Endodermal cell (in vitro differentiated cells): Measurements from ENCODE around the gene PLD5. TPM values are rescaled to one million over a fixed set of nuclear protein-coding genes. Genes with fewer than 3 reads are reported as not detected.

Experiments
- DNase-seq: peaks from one replicate; pipeline ENCODE4 v3.0.0-alpha.2; 2017
- H3K27ac ChIP-seq: 2 replicates; pipeline ENCODE4 v1.5.1; 2013; ENCODE audit warnings: mild to moderate bottlenecking, low read depth, low read length, moderate library complexity
- H3K27me3 ChIP-seq: 2 replicates; pipeline ENCODE4 v1.6.1; 2013; ENCODE audit warnings: mild to moderate bottlenecking, low read length, moderate library complexity; ENCODE audit not compliant: insufficient read depth, control insufficient read depth, poor library complexity, severe bottlenecking
- H3K36me3 ChIP-seq: 2 replicates; pipeline ENCODE4 v1.7.0; 2013; ENCODE audit warnings: mild to moderate bottlenecking, low read length, moderate library complexity; ENCODE audit not compliant: control insufficient read depth, insufficient read depth
- H3K4me1 ChIP-seq: one replicate; pipeline ENCODE4 v1.7.0; 2013; ENCODE audit warnings: low read length; ENCODE audit not compliant: control insufficient read depth, insufficient read depth
- H3K4me3 ChIP-seq: 2 replicates; pipeline ENCODE4 v1.5.1; 2013; ENCODE audit warnings: mild to moderate bottlenecking, low read length, moderate library complexity
- H3K9ac ChIP-seq: 2 replicates; pipeline ENCODE4 v1.6.1; 2013; ENCODE audit warnings: mild to moderate bottlenecking, low read length, moderate library complexity; ENCODE audit not compliant: poor library complexity, severe bottlenecking; ENCODE audit errors: extremely low read depth
- H3K9me3 ChIP-seq: 2 replicates; pipeline ENCODE4 v1.6.1; 2013; ENCODE audit warnings: mild to moderate bottlenecking, low read length, moderate library complexity; ENCODE audit not compliant: control insufficient read depth
- H3K27ac Mint-ChIP-seq: 2 replicates; pipeline ENCODE4 v1.8.0; 2020; ENCODE audit warnings: mixed read lengths
- H3K27me3 Mint-ChIP-seq: 2 replicates; pipeline ENCODE4 v1.8.0; 2021; ENCODE audit warnings: mild to moderate bottlenecking, mixed read lengths; ENCODE audit not compliant: insufficient read depth
- H3K36me3 Mint-ChIP-seq: 2 replicates; pipeline ENCODE4 v1.8.0; 2020; ENCODE audit warnings: low read depth, mixed read lengths
- H3K4me1 Mint-ChIP-seq: 2 replicates; pipeline ENCODE4 v1.8.0; 2020; ENCODE audit warnings: mixed read lengths
- H3K4me3 Mint-ChIP-seq: 2 replicates; pipeline ENCODE4 v1.8.0; 2020; ENCODE audit warnings: mild to moderate bottlenecking, moderate library complexity, mixed read lengths
- H3K9me3 Mint-ChIP-seq: 2 replicates; pipeline ENCODE4 v1.8.0; 2020; ENCODE audit warnings: mild to moderate bottlenecking, mixed read lengths
- WGBS, 2 experiments: methylation state at CpG; one replicate each; pipeline versions ENCODE4 v1.1.5 to v1.1.7; 2013; ENCODE audit warnings: missing lambda C conversion rate in 2 of 2, mixed read lengths in 1 of 2; ENCODE audit not compliant: insufficient coverage in 1 of 2, insufficient read length in 1 of 2; 5-methylcytosine and 5-hydroxymethylcytosine counted together
- total RNA-seq, 2 donors: library from RNA; stranded (reverse); fragmentation: NEBNext Ultra II Directional in 1 of 2; extraction: Animal tissue kit (Norgen Biotek cat#: 25700) in 1 of 2; gene quantifications; 2 replicates in 1 of 2; 3 replicates in 1 of 2; pipeline ENCODE4 v1.2.1, GENCODE V29; 2021
- TF ChIP-seq, protein P1 (sequence below): fragments of 200-600 bp; sonication (generic); conservative IDR thresholded peaks from 2 replicates; pipeline ENCODE4 v1.5.0; 2021; ENCODE audit warnings: antibody characterized with exemption, mild to moderate bottlenecking

PLD5 gene
- total RNA-seq, 2 donors from 2014 or later, result 0.66 to 2.7 TPM

DNA sequence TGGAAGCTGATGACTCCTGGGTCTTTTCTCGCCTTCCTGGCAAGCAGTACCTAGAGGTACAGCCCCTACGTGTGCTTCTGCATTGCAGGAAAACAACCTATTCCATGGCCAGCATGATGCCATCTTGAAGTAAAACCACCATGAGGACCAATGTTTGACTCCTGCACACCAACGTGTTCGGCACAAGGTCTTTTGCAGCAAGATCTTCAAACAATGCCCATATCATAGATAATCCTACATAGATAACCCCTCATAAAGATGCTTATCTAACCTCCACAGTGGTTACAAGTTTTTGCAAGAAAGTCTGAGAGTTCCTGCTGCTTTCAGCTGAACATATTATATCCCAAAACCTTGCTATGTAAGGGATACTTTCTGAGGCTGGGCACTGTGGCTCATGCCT lies 384.5 kb downstream of the PLD5 start:
- Mint-ChIP-seq H3K36me3 (no peaks in the 10 kb centered on the region), H3K27ac (no peak overlapping the region)
- 67 to 70% methylated on average over 4 of the region's 4 CpGs for WGBS, 2 experiments

GRCh38 chr1:242139442-242139841 lies 385.1 kb downstream of the PLD5 start:
- no peak for DNase-seq
- Histone ChIP-seq H3K27ac (no peak overlapping the region), H3K9me3 (peaks cover 12% of the 10 kb centered on the region), H3K9ac (no peak overlapping the region), H3K27me3 (no peaks in the 10 kb centered on the region), H3K4me1 (no peaks in the 10 kb centered on the region), H3K4me3 (no peak overlapping the region), H3K36me3 (no peaks in the 10 kb centered on the region)
- H3K36me3 Mint-ChIP-seq, result no peaks in the 10 kb centered on the region
- H3K27me3 Mint-ChIP-seq, result peaks cover 2% of the 10 kb centered on the region
- no peak overlapping the region for H3K27ac Mint-ChIP-seq
- peaks cover 4% of the 10 kb centered on the region for H3K9me3 Mint-ChIP-seq
- WGBS, 2 experiments, result 90 to 98% methylated on average over 6 of the region's 6 CpGs
- TF ChIP-seq, protein P1, sequence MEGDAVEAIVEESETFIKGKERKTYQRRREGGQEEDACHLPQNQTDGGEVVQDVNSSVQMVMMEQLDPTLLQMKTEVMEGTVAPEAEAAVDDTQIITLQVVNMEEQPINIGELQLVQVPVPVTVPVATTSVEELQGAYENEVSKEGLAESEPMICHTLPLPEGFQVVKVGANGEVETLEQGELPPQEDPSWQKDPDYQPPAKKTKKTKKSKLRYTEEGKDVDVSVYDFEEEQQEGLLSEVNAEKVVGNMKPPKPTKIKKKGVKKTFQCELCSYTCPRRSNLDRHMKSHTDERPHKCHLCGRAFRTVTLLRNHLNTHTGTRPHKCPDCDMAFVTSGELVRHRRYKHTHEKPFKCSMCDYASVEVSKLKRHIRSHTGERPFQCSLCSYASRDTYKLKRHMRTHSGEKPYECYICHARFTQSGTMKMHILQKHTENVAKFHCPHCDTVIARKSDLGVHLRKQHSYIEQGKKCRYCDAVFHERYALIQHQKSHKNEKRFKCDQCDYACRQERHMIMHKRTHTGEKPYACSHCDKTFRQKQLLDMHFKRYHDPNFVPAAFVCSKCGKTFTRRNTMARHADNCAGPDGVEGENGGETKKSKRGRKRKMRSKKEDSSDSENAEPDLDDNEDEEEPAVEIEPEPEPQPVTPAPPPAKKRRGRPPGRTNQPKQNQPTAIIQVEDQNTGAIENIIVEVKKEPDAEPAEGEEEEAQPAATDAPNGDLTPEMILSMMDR, result no peak
- no peaks in the 10 kb centered on the region for H3K4me1 Mint-ChIP-seq
- H3K4me3 Mint-ChIP-seq, result no peak overlapping the region

More for the DNA sequence above, 384.5 kb downstream of the PLD5 start:
- H3K4me1 ChIP-seq, result no peaks in the 10 kb centered on the region
- peaks cover 12% of the 10 kb centered on the region for H3K9me3 ChIP-seq
- H3K4me3 ChIP-seq, result no peak overlapping the region
- DNase-seq, result no peak
- peaks cover 4% of the 10 kb centered on the region for H3K9me3 Mint-ChIP-seq
- no peak overlapping the region for H3K4me3 Mint-ChIP-seq
- H3K27me3 Mint-ChIP-seq, result peaks cover 2% of the 10 kb centered on the region
- H3K4me1 Mint-ChIP-seq, result no peaks in the 10 kb centered on the region
- H3K9ac ChIP-seq, result no peak overlapping the region
- no peaks in the 10 kb centered on the region for H3K27me3 ChIP-seq
- TF ChIP-seq, protein P1, result no peak
- H3K36me3 ChIP-seq, result no peaks in the 10 kb centered on the region
- no peak overlapping the region for H3K27ac ChIP-seq

DNA sequence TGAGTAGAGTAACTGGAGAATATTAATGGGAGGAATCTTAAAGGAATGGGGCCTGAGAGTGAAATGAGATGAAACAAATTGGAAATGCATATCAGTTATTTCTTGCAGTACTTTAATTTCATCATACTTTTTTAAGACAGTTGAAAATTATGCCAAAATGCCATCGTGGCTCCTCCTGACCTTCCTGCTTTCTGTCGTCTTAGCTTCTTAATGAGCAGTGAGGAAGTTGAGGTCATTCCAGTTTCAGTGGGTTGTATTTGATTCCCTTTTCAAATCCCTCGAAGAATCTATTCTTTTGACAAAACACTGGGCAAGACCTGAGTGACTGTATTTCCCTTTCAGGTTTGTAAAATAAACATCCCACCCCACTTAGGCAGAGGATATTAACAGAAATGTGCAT lies 390.7 kb downstream of the PLD5 start:
- no peak overlapping the region for H3K4me3 ChIP-seq
- TF ChIP-seq, protein P1, result no peak
- H3K36me3 ChIP-seq, result no peaks in the 10 kb centered on the region
- no peak overlapping the region for H3K4me3 Mint-ChIP-seq
- H3K27me3 ChIP-seq, result no peaks in the 10 kb centered on the region
- H3K9me3 ChIP-seq, result peaks cover 18% of the 10 kb centered on the region
- 0 to 61% methylated on average over 1 to 3 of the region's 3 CpGs for WGBS, 2 experiments
- no peak overlapping the region for H3K27ac ChIP-seq
- no peak for DNase-seq
- H3K36me3 Mint-ChIP-seq, result no peaks in the 10 kb centered on the region
- H3K9ac ChIP-seq, result no peak overlapping the region
- H3K27ac Mint-ChIP-seq, result no peak overlapping the region
- H3K4me1 Mint-ChIP-seq, result no peaks in the 10 kb centered on the region
- H3K9me3 Mint-ChIP-seq, result peaks cover 7% of the 10 kb centered on the region
- no peaks in the 10 kb centered on the region for H3K4me1 ChIP-seq
- H3K27me3 Mint-ChIP-seq, result no peaks in the 10 kb centered on the region
